HEK293 (cell line): ENCODE data around the gene PPP1R27.

Experiments
- CTCF ChIA-PET: fragments of 350-600 bp; formaldehyde crosslinking; extraction: SDS; loops from one replicate; lab custom pipeline; 2021; ENCODE audit warnings: antibody characterized with exemption; lab: Yijun Ruan, JAX
- POLR2A ChIA-PET: fragments of 300-600 bp; formaldehyde crosslinking; extraction: SDS; loops from one replicate; lab custom pipeline; 2020; ENCODE audit warnings: antibody characterized with exemption, inconsistent platforms; lab: Yijun Ruan, JAX
- H3K27ac ChIP-seq: fragments of 200-500 bp; sonication (Bioruptor generic); 2 replicates; pipeline ENCODE4 v1.5.1; 2014; ENCODE audit warnings: low read depth, low read length, control low read depth, inconsistent platforms; ENCODE audit errors: extremely low read depth
- H3K36me3 ChIP-seq, 2 experiments: fragments of 200-500 bp in 1 of 2; sonication (Bioruptor generic) in 1 of 2; 1 replicate in 1 of 2; 2 replicates in 1 of 2; pipeline ENCODE4 v1.5.1; 2014 to 2017; ENCODE audit warnings: inconsistent platforms in 2 of 2, low read length in 2 of 2; ENCODE audit not compliant: control insufficient read depth in 2 of 2, insufficient read depth in 1 of 2
- H3K4me1 ChIP-seq: fragments of 200-500 bp; sonication (Bioruptor generic); 2 replicates; pipeline ENCODE4 v1.5.1; 2014; ENCODE audit warnings: mild to moderate bottlenecking, low read length, inconsistent platforms; ENCODE audit not compliant: control insufficient read depth, insufficient read depth
- H3K4me3 ChIP-seq: 2 replicates; pipeline ENCODE4 v1.5.1; 2011; ENCODE audit warnings: low read depth, mild to moderate bottlenecking, control low read depth, low read length, moderate library complexity
- H3K9me3 ChIP-seq: fragments of 200-500 bp; sonication (Bioruptor generic); 2 replicates; pipeline ENCODE4 v1.5.1; 2014; ENCODE audit warnings: low read depth, low read length, inconsistent platforms; ENCODE audit not compliant: control insufficient read depth, insufficient read depth
- SP2 ChIP-seq: fragments of 450-650 bp; formaldehyde crosslinking; IDR thresholded peaks from 2 replicates; pipeline ENCODE4 v1.5.1; 2016; ENCODE audit warnings: missing biosample characterization, missing genetic modification characterization
- TSHZ1 ChIP-seq: fragments of 450-650 bp; formaldehyde crosslinking; IDR thresholded peaks from 2 replicates; pipeline ENCODE4 v1.5.1; 2016; ENCODE audit warnings: missing biosample characterization, missing genetic modification characterization, borderline replicate concordance
- ZNF16 ChIP-seq: fragments of 450-650 bp; formaldehyde crosslinking; IDR thresholded peaks from 2 replicates; pipeline ENCODE4 v1.5.1; 2016; ENCODE audit warnings: low read depth, missing biosample characterization, missing genetic modification characterization
- ZNF561 ChIP-seq: fragments of 450-650 bp; IDR thresholded peaks from 2 replicates; pipeline ENCODE4 v1.5.1; 2018; ENCODE audit warnings: missing biosample characterization, missing genetic modification characterization, borderline replicate concordance
- ZNF600 ChIP-seq: fragments of 450-650 bp; formaldehyde crosslinking; IDR thresholded peaks from 2 replicates; pipeline ENCODE4 v1.5.1; 2016; ENCODE audit warnings: missing biosample characterization, missing genetic modification characterization
- ZNF629 ChIP-seq: fragments of 450-650 bp; formaldehyde crosslinking; IDR thresholded peaks from 2 replicates; pipeline ENCODE4 v1.5.1; 2017; ENCODE audit warnings: missing biosample characterization, missing genetic modification characterization
- ZNF654 ChIP-seq: fragments of 450-650 bp; formaldehyde crosslinking; IDR thresholded peaks from 2 replicates; pipeline ENCODE4 v1.5.1; 2016; ENCODE audit warnings: low read depth, missing biosample characterization, missing genetic modification characterization
- ZNF791 ChIP-seq: fragments of 450-650 bp; formaldehyde crosslinking; IDR thresholded peaks from 2 replicates; pipeline ENCODE4 v1.5.1; 2016; ENCODE audit warnings: missing biosample characterization, missing genetic modification characterization
- TF ChIP-seq, protein P1 (sequence below): fragments of 450-650 bp; formaldehyde crosslinking; IDR thresholded peaks from 2 replicates; pipeline ENCODE4 v1.5.1; 2017; ENCODE audit warnings: missing biosample characterization, missing genetic modification characterization
- TF ChIP-seq, protein P2 (sequence below): fragments of 450-650 bp; formaldehyde crosslinking; IDR thresholded peaks from 2 replicates; pipeline ENCODE4 v1.5.1; 2016; ENCODE audit warnings: missing biosample characterization, missing genetic modification characterization
- TF ChIP-seq, protein P3 (sequence below): fragments of 450-650 bp; formaldehyde crosslinking; IDR thresholded peaks from 2 replicates; pipeline ENCODE4 v1.5.1; 2016; ENCODE audit warnings: missing biosample characterization, missing genetic modification characterization
- TF ChIP-seq, protein P4 (sequence below): fragments of 450-650 bp; IDR thresholded peaks from 2 replicates; pipeline ENCODE4 v1.5.1; 2018; ENCODE audit warnings: missing biosample characterization, missing genetic modification characterization

PPP1R27 gene

GRCh38 chr17:81878294-81878693 lies 43.4 kb upstream of the PPP1R27 start:
- Histone ChIP-seq H3K27ac (no peak overlapping the region), H3K9me3 (no peaks in the 10 kb centered on the region), H3K36me3 (peaks cover 51 to 60% of the 10 kb centered on the region in 2 experiments), H3K4me3 (no peak overlapping the region), H3K4me1 (no peaks in the 10 kb centered on the region)
- ChIA-PET CTCF (interaction anchor here (0.7 kb wide), 1 partner anchor 251 kb away, joined by 4 read pairs; no protein-coding TSS in a partner anchor), POLR2A (interaction anchor here (0.9 to 3.2 kb wide), 2 partner anchors 11 to 14 kb away, joined by 6 to 9 read pairs; partner anchors contain the start of genes ALYREF and ANAPC11)
- TF ChIP-seq, protein P1, sequence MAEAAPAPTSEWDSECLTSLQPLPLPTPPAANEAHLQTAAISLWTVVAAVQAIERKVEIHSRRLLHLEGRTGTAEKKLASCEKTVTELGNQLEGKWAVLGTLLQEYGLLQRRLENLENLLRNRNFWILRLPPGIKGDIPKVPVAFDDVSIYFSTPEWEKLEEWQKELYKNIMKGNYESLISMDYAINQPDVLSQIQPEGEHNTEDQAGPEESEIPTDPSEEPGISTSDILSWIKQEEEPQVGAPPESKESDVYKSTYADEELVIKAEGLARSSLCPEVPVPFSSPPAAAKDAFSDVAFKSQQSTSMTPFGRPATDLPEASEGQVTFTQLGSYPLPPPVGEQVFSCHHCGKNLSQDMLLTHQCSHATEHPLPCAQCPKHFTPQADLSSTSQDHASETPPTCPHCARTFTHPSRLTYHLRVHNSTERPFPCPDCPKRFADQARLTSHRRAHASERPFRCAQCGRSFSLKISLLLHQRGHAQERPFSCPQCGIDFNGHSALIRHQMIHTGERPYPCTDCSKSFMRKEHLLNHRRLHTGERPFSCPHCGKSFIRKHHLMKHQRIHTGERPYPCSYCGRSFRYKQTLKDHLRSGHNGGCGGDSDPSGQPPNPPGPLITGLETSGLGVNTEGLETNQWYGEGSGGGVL (tag by site-specific recombination), result no peak
- TF ChIP-seq ZNF791 (tag by site-specific recombination), result no peak
- TF ChIP-seq, protein P2, sequence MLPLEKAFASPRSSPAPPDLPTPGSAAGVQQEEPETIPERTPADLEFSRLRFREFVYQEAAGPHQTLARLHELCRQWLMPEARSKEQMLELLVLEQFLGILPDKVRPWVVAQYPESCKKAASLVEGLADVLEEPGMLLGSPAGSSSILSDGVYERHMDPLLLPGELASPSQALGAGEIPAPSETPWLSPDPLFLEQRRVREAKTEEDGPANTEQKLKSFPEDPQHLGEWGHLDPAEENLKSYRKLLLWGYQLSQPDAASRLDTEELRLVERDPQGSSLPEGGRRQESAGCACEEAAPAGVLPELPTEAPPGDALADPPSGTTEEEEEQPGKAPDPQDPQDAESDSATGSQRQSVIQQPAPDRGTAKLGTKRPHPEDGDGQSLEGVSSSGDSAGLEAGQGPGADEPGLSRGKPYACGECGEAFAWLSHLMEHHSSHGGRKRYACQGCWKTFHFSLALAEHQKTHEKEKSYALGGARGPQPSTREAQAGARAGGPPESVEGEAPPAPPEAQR, result no peak
- TF ChIP-seq, protein P3, sequence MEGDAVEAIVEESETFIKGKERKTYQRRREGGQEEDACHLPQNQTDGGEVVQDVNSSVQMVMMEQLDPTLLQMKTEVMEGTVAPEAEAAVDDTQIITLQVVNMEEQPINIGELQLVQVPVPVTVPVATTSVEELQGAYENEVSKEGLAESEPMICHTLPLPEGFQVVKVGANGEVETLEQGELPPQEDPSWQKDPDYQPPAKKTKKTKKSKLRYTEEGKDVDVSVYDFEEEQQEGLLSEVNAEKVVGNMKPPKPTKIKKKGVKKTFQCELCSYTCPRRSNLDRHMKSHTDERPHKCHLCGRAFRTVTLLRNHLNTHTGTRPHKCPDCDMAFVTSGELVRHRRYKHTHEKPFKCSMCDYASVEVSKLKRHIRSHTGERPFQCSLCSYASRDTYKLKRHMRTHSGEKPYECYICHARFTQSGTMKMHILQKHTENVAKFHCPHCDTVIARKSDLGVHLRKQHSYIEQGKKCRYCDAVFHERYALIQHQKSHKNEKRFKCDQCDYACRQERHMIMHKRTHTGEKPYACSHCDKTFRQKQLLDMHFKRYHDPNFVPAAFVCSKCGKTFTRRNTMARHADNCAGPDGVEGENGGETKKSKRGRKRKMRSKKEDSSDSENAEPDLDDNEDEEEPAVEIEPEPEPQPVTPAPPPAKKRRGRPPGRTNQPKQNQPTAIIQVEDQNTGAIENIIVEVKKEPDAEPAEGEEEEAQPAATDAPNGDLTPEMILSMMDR, result no peak
- TF ChIP-seq TSHZ1 (tag by site-specific recombination), result no peak
- TF ChIP-seq, protein P4, sequence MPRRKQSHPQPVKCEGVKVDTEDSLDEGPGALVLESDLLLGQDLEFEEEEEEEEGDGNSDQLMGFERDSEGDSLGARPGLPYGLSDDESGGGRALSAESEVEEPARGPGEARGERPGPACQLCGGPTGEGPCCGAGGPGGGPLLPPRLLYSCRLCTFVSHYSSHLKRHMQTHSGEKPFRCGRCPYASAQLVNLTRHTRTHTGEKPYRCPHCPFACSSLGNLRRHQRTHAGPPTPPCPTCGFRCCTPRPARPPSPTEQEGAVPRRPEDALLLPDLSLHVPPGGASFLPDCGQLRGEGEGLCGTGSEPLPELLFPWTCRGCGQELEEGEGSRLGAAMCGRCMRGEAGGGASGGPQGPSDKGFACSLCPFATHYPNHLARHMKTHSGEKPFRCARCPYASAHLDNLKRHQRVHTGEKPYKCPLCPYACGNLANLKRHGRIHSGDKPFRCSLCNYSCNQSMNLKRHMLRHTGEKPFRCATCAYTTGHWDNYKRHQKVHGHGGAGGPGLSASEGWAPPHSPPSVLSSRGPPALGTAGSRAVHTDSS, result no peak
- no peak for TF ChIP-seq ZNF16 (tag by site-specific recombination)
- no peak for TF ChIP-seq ZNF654

DNA sequence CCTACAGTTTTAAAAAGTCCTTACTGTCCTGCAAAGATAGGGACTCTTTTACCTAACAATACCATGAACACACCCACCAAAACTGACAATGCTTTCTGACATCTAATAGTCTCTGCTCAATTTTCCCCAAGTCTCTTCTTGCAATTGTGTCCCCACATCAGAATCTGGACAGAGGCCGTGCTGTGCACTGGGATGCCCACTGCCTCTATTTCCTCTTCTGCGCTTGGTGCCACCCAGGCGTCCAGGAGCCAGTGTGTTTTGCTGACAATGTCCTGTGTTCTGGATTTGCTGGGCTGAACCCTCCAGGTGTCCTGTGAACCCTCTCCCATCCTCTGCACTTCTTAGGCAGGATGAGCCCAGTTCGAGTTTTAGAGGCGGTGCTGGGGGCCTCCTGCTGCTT lies 42.7 kb upstream of the PPP1R27 start:
- TF ChIP-seq SP2 (no peak), ZNF629 (tag by site-specific recombination) (no peak), ZNF561 (tag by site-specific recombination) (no peak), ZNF600 (tag by site-specific recombination) (peak; percentile 46; the same call in 1 of the 2 replicates)
- H3K9me3 ChIP-seq, result no peaks in the 10 kb centered on the region
- POLR2A ChIA-PET, result interaction anchor here (0.9 to 1.2 kb wide), 2 partner anchors 14 to 44 kb away, joined by 4 to 6 read pairs; partner anchors contain the start of genes ALYREF, ANAPC11 and MCRIP1
- peaks cover 47 to 53% of the 10 kb centered on the region in 2 experiments for H3K36me3 ChIP-seq
- H3K27ac ChIP-seq, result no peak overlapping the region
- H3K4me3 ChIP-seq, result no peak overlapping the region
- peaks cover 3% of the 10 kb centered on the region; the same call in 1 of the 2 replicates for H3K4me1 ChIP-seq
- CTCF ChIA-PET, result no interaction called here
